Lower lobe of right lung (tissue), 2 donors: ENCODE data around the gene GMEB1. TPM values are rescaled to one million over a fixed set of nuclear protein-coding genes. Genes with fewer than 3 reads are reported as not detected.
A peak's percentile ranks its signal among the peaks of the same experiment; 100 is the strongest.

Source experiments
- ATAC-seq, 2 donors: fragments of 200-7000 bp; cut with Tn5 transposase; one replicate each; pipeline ENCODE4 v1.9.1; 2020 to 2022; ENCODE audit warnings: mild to moderate bottlenecking in 2 of 2, moderate library complexity in 2 of 2
- DNase-seq: peaks from one replicate; pipeline ENCODE4 v3.0.0-alpha.2; 2020
- H3K27ac ChIP-seq: fragments of 200-600 bp; one replicate; pipeline ENCODE4 v1.8.0; 2022
- H3K27me3 ChIP-seq: fragments of 200-600 bp; one replicate; pipeline ENCODE4 v1.8.0; 2022; ENCODE audit warnings: low read depth
- H3K36me3 ChIP-seq: fragments of 200-600 bp; one replicate; pipeline ENCODE4 v1.8.0; 2022; ENCODE audit warnings: mild to moderate bottlenecking
- H3K4me1 ChIP-seq: fragments of 200-600 bp; one replicate; pipeline ENCODE4 v1.8.0; 2022
- H3K4me3 ChIP-seq: fragments of 200-600 bp; one replicate; pipeline ENCODE4 v1.8.0; 2022; ENCODE audit warnings: mild to moderate bottlenecking
- H3K9me3 ChIP-seq: fragments of 200-600 bp; one replicate; pipeline ENCODE4 v1.8.0; 2022
- intact Hi-C: fragments of 100-400 bp; cut with DNase I; formaldehyde crosslinking; loops from one replicate; pipeline ENCODE4 v1.11.0; 2022
- long read RNA-seq: library from polyadenylated mRNA; unstranded; transcript quantifications from one replicate; pipeline ENCODE4 v2.0.0, GENCODE V29; 2021
- total RNA-seq: library from RNA; stranded (reverse); fragmentation: NEBNext Ultra II Directional; extraction: Animal tissue kit (Norgen Biotek cat#: 25700); gene quantifications from one replicate; pipeline ENCODE4 v1.2.1, GENCODE V29; 2021
- TF ChIP-seq, protein P1 (sequence below): fragments of 200-600 bp; IDR thresholded peaks from one replicate; pipeline ENCODE4 v1.8.0; 2022; ENCODE audit warnings: antibody characterized with exemption, mild to moderate bottlenecking
- donor health status: DM: no; HTN: yes; CAD: no; lungs with severe emphysema.

GMEB1 gene, protein sequence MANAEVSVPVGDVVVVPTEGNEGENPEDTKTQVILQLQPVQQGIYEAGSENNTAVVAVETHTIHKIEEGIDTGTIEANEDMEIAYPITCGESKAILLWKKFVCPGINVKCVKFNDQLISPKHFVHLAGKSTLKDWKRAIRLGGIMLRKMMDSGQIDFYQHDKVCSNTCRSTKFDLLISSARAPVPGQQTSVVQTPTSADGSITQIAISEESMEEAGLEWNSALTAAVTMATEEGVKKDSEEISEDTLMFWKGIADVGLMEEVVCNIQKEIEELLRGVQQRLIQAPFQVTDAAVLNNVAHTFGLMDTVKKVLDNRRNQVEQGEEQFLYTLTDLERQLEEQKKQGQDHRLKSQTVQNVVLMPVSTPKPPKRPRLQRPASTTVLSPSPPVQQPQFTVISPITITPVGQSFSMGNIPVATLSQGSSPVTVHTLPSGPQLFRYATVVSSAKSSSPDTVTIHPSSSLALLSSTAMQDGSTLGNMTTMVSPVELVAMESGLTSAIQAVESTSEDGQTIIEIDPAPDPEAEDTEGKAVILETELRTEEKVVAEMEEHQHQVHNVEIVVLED
- total RNA-seq = 14.2 TPM
- long read RNA-seq, full-length matches to known transcripts = 8 of 16 reads
- long read RNA-seq, partial matches to known transcripts = 1 of 16 reads
- long read RNA-seq, other reads (novel, unspliced or antisense) = 7 of 16 reads

DNA sequence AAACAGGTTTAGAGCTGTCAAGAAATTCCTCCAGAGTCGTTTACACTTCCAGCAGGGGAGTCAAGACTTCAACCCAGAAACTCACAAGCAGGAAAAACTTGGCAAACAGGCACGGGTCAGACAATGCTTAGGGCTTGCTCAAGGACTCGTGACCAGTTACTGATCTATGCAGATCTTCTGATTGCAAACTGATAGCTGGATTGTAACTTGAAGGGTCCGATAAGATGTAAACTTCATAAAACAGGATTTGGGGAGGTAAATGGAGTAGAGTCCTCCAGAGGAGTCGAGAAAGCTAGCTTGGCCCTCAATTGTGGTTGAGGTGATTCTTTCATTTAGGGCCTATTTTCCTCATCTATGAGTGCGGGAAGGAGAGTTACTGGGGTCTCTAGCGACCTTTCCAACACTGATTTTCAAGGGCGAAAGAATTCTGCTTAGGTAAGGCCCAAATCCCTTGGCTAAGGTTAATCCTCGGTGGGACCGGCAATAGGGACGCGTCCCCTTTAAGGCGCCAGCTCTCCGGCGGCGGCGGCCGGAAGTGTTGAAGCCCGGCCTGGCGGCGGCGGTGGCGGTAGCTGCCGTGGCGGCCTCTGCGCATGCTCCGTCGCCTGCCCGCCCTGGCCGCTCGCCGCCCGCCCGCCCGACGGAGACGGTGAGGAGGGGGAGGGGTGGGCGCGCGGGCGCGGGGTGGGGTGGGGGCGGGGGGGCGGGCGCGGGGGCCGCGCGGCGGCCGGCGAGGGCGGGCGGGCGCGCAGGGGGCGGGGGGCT lies at the start of gene GMEB1:
Gene GMEB1 (plus strand): TSS at position 594 of the 765 bp plus-strand sequence. CDS start 14,829 bp downstream, outside the sequence.
- ATAC-seq (peak; percentile 93 to 94), DNase-seq (peak; percentile 93)
- Histone ChIP-seq H3K36me3 (no peaks in the 10 kb centered on the region), H3K27ac (peak within 1 kb of the TSS; percentile 99), H3K4me3 (peak within 1 kb of the TSS; percentile 96), H3K9me3 (no peaks in the 10 kb centered on the region), H3K4me1 (peaks cover 15% of the 10 kb centered on the region), H3K27me3 (no peaks in the 10 kb centered on the region)
- TF ChIP-seq, protein P1, sequence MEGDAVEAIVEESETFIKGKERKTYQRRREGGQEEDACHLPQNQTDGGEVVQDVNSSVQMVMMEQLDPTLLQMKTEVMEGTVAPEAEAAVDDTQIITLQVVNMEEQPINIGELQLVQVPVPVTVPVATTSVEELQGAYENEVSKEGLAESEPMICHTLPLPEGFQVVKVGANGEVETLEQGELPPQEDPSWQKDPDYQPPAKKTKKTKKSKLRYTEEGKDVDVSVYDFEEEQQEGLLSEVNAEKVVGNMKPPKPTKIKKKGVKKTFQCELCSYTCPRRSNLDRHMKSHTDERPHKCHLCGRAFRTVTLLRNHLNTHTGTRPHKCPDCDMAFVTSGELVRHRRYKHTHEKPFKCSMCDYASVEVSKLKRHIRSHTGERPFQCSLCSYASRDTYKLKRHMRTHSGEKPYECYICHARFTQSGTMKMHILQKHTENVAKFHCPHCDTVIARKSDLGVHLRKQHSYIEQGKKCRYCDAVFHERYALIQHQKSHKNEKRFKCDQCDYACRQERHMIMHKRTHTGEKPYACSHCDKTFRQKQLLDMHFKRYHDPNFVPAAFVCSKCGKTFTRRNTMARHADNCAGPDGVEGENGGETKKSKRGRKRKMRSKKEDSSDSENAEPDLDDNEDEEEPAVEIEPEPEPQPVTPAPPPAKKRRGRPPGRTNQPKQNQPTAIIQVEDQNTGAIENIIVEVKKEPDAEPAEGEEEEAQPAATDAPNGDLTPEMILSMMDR = no peak
- intact Hi-C loops = no loop called here

DNA sequence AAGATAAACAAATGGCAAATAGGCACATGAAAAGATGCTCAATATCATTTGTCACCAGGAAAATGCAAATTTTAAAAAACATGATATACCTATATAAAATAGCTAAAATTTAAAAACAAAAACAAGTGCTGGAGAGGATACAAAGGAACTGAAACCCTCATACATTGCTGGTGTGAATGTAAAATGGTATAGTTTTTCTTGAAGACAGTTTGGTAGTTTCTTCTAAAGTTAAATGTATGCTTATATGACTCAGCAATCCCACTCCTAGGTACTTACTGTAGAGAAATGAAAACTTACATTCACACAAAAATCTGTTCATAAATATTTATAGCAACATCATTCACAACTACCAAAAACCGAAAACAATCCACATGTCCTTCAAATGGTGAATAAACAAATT lies 36.9 kb upstream of the GMEB1 start:
- Histone ChIP-seq H3K36me3 (no peaks in the 10 kb centered on the region), H3K27me3 (no peaks in the 10 kb centered on the region), H3K4me1 (no peaks in the 10 kb centered on the region), H3K27ac (no peak overlapping the region), H3K9me3 (no peaks in the 10 kb centered on the region), H3K4me3 (no peak overlapping the region)
- no peak for ATAC-seq
- no peak for DNase-seq
- TF ChIP-seq, protein P1 = no peak
- intact Hi-C loops = no loop called here

DNA sequence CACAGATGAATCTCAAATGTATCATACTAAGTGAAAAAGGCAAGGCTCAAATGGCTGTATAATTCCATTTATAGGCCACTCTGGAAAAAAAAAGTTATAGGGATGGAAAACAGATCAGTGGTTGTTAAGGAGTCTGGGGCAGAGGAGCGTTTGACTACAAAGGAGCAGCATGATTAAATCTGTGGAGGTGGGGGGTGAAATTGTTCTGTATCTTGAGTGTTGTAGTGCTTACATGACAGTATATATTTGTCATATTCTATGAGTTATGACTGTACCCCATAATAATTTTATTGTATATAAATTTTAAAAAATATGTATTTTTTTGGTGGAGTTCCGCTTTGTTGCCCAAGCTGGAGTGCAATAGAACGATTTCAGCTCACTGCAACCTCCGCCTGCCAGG lies 36.0 kb upstream of the GMEB1 start:
- no peak for DNase-seq
- H3K4me1 ChIP-seq = no peaks in the 10 kb centered on the region
- intact Hi-C loops = no loop called here
- no peaks in the 10 kb centered on the region for H3K36me3 ChIP-seq
- H3K9me3 ChIP-seq = no peaks in the 10 kb centered on the region
- TF ChIP-seq, protein P1 = no peak
- ATAC-seq = no peak
- no peak overlapping the region for H3K4me3 ChIP-seq
- no peaks in the 10 kb centered on the region for H3K27me3 ChIP-seq
- H3K27ac ChIP-seq = no peak overlapping the region

DNA sequence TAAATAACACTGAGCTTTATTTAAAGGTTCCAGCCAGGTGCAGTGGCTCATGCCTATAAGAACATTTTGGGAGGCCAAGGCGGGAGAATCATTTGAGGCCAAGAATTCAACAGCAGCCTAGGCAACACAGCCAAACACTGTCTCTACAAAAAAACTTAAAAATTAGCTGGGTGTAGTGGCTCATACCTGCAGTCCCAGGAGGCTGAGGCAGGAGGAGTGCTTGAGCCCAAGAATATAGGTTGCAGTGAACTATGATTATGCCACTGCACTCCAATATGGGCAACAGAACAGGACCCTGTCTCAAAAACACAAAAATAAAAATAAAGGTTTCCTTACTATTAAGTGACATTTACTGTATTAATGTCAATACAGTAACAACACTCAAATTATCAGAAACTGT lies 27.8 kb upstream of the GMEB1 start:
- H3K9me3 ChIP-seq = no peaks in the 10 kb centered on the region
- TF ChIP-seq, protein P1 = no peak
- H3K27me3 ChIP-seq = no peaks in the 10 kb centered on the region
- peaks cover 28% of the 10 kb centered on the region for H3K4me1 ChIP-seq
- DNase-seq (no peak), ATAC-seq (no peak)
- intact Hi-C loops = no loop called here
- no peak overlapping the region for H3K4me3 ChIP-seq
- no peaks in the 10 kb centered on the region for H3K36me3 ChIP-seq
- no peak overlapping the region for H3K27ac ChIP-seq

DNA sequence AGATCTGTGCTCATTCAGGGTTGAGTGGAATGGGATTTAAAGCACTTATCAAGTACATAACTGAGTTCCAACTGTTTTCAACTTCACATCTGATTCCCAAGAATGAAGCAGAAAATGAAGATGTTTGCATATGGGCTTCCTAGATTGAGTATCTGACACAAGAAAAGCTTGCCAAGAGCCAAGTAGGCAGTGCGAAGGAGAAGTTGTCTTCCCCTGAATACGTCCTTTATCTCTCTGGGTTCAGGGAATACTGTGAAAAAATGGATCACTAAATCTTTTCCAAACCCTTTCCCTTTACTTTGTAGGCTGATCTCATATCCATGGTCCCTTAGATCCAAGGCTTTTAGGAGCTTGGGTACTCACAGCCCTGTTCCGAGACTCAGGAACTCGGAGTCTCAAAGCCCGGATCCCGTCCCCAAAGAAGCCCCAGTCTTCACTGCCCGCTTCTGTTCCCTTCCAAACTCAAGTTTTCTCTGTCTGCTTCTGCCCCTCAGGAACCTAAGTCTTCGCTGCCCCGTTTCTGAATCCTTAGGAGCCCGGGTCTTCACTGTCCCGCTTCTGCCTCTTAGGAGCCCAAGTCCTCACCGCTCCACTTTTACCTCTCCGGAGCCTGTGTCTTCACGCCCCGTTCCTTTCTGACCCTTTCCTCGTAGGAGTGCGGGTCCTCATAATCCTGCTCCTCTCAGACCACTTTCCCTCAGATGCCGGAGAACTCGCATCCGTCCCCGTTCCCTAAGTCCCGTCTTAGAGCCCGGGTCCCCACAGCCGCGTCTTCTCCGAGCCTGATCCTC lies 26.3 kb upstream of the GMEB1 start:
- ATAC-seq = peak; percentile 34 to 61
- Histone ChIP-seq H3K4me1 (peaks cover 28% of the 10 kb centered on the region), H3K27ac (peak overlapping the region; percentile 95), H3K9me3 (no peaks in the 10 kb centered on the region), H3K27me3 (no peaks in the 10 kb centered on the region), H3K36me3 (no peaks in the 10 kb centered on the region), H3K4me3 (peak overlapping the region; percentile 81)
- TF ChIP-seq, protein P1 = no peak
- no peak for DNase-seq
- intact Hi-C loops = no loop called here
